K562 (cell line): ENCODE data around the gene HNRNPK. TPM values are rescaled to one million over a fixed set of nuclear protein-coding genes. Genes with fewer than 3 reads are reported as not detected.

Experiments used
- CBFA2T2 ChIP-seq: fragments of 450-650 bp; conservative IDR thresholded peaks from 2 replicates; pipeline ENCODE4 v1.6.1; 2017; ENCODE audit warnings: mild to moderate bottlenecking
- CREB1 ChIP-seq, 2 experiments: sonication (generic) in 1 of 2; formaldehyde crosslinking in 1 of 2; IDR thresholded peaks; 2 replicates each; pipeline versions ENCODE4 v1.6.1 to v1.8.0; 2012 to 2022; ENCODE audit warnings: inconsistent platforms in 1 of 2, mild to moderate bottlenecking in 1 of 2, missing genetic modification reagents in 1 of 2, moderate library complexity in 1 of 2
- FOSL1 ChIP-seq: fragments of 200-800 bp; sonication (Bioruptor generic); conservative IDR thresholded peaks from 2 replicates; pipeline ENCODE4 v1.6.1; 2016; ENCODE audit warnings: missing genetic modification characterization, missing compliant biosample characterization
- FUS ChIP-seq: fragments of 200-400 bp; formaldehyde crosslinking; optimal IDR thresholded peaks from 2 replicates; pipeline ENCODE3; 2017; ENCODE audit warnings: low read depth, low read length
- NFE2 ChIP-seq: IDR thresholded peaks from 2 replicates; pipeline ENCODE4 v1.6.1; 2014; ENCODE audit warnings: antibody characterized with exemption, low read depth
- OTX1 ChIP-seq: fragments of 450-650 bp; formaldehyde crosslinking; IDR thresholded peaks from 2 replicates; pipeline ENCODE4 v1.4.0; 2022; ENCODE audit warnings: mild to moderate bottlenecking
- PRPF4 ChIP-seq: fragments of 200-400 bp; formaldehyde crosslinking; IDR thresholded peaks from one replicate; pipeline ENCODE4 v1.6.1; 2017; ENCODE audit warnings: low read length, low read depth, mild to moderate bottlenecking; ENCODE audit not compliant: insufficient read depth, poor library complexity, severe bottlenecking
- SUPT5H ChIP-seq: fragments of 450-650 bp; IDR thresholded peaks from 2 replicates; pipeline ENCODE4 v1.6.1; 2016
- TCFL5 ChIP-seq: fragments of 250-450 bp; sonication (Bioruptor Pico); conservative IDR thresholded peaks from 2 replicates; pipeline ENCODE4 v1.6.1; 2021; ENCODE audit warnings: mild to moderate bottlenecking, moderate library complexity, matching md5 sums
- ZNF212 ChIP-seq: fragments of 450-650 bp; formaldehyde crosslinking; IDR thresholded peaks from 2 replicates; pipeline ENCODE4 v1.4.0; 2020; ENCODE audit warnings: mild to moderate bottlenecking
- ZNF398 ChIP-seq: fragments of 250-450 bp; sonication (Bioruptor Pico); IDR thresholded peaks from 2 replicates; pipeline ENCODE4 v1.8.0; 2021; ENCODE audit warnings: moderate library complexity, mild to moderate bottlenecking, inconsistent platforms
- polyA plus RNA-seq, 8 experiments: library from polyadenylated mRNA; depleted of rRNA in 4 of 8; stranded (reverse) in 5 of 8; unstranded in 3 of 8; fragments of >200 nt; fragmentation: Nextera tagmentation in 2 of 8; fragmentation: Illumina TruSeq in 1 of 8; extraction: Ambion mirVana in 2 of 8; extraction: Trizol in 1 of 8; gene quantifications; 2 replicates each; pipeline versions ENCODE4 v1.2.1 to v1.2.3, GENCODE V29; 2011 to 2014; ENCODE audit warnings: inconsistent platforms in 1 of 8, missing spikeins in 1 of 8
- total RNA-seq, 7 experiments: library from RNA; depleted of rRNA in 6 of 7; stranded (reverse); fragments of >200 nt in 6 of 7; fragmentation: Illumina TruSeq in 2 of 7; extraction: Trizol in 2 of 7; gene quantifications; 2 replicates each; pipeline versions ENCODE4 v1.2.1 to v1.2.3, GENCODE V29; 2011 to 2021; ENCODE audit warnings: low replicate concordance in 1 of 7
- TF ChIP-seq, protein P1 (sequence below): fragments of 250-450 bp; sonication (Bioruptor Pico); IDR thresholded peaks from 2 replicates; pipeline ENCODE4 v1.5.0; 2021
- TF ChIP-seq, protein P2 (sequence below): fragments of 450-650 bp; formaldehyde crosslinking; IDR thresholded peaks from 2 replicates; pipeline ENCODE4 v1.4.0; 2022; ENCODE audit warnings: mild to moderate bottlenecking, moderate library complexity
- TF ChIP-seq, protein P3 (sequence below), 2 experiments: fragments of 450-650 bp in 1 of 2; sonication (generic) in 1 of 2; formaldehyde crosslinking in 1 of 2; IDR thresholded peaks; 2 replicates each; pipeline versions ENCODE4 v1.7.1 to v1.9.0; 2016 to 2022; ENCODE audit warnings: inconsistent platforms in 1 of 2, mild to moderate bottlenecking in 1 of 2, missing genetic modification reagents in 1 of 2

Gene HNRNPK
- total and polyA plus RNA-seq, 9 of the 15 experiments (the other 6 are each of a cell fraction or from before 2014, with no cell fraction given): 224 to 883 (median 618) TPM

DNA sequence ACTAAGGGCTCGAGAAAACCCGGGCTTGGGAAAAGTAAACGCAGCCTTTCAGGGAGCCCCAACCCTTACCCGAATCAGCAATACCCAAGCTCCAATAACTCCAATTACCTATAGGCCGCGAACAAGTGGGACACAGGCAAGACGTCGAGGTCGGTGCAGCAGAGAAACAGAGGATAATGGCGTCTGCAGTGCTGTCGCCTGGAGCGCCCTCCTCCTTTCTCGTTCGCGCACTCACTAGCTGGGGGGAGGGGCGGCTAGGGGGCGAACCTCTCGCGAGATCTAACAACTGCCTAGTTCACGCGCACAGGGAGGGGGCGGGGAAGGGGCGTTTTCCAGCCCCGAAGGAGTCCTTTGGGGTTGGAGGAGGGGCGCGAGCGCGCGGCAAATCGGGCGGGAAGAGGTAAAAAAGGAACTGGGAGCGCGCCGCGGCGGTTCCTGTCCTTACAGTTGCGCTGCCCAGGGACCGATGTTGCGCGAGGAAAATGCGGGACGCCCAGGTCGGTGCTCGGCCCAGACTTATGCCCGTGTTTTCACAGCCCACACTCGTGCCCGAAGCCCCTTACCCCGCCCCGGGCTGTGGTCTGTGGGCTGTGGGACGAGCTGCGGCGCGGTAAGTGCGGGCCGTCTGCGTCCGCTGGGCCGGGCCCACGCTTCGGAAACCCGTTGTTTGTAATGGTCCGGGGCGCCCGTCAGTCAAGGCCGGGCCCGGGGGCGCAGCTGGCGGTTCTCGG lies 545 bp upstream of the HNRNPK start, which contains the start of gene RMI1 (continued):
- TF ChIP-seq, protein P1, sequence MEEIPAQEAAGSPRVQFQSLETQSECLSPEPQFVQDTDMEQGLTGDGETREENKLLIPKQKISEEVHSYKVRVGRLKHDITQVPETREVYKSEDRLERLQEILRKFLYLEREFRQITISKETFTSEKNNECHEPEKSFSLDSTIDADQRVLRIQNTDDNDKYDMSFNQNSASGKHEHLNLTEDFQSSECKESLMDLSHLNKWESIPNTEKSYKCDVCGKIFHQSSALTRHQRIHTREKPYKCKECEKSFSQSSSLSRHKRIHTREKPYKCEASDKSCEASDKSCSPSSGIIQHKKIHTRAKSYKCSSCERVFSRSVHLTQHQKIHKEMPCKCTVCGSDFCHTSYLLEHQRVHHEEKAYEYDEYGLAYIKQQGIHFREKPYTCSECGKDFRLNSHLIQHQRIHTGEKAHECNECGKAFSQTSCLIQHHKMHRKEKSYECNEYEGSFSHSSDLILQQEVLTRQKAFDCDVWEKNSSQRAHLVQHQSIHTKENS (CRISPR knock-in tag): no peak
- TF ChIP-seq ZNF212 (CRISPR knock-in tag): no peak
- no peak for TF ChIP-seq FUS
- TF ChIP-seq, protein P2, sequence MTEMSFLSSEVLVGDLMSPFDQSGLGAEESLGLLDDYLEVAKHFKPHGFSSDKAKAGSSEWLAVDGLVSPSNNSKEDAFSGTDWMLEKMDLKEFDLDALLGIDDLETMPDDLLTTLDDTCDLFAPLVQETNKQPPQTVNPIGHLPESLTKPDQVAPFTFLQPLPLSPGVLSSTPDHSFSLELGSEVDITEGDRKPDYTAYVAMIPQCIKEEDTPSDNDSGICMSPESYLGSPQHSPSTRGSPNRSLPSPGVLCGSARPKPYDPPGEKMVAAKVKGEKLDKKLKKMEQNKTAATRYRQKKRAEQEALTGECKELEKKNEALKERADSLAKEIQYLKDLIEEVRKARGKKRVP (CRISPR knock-in tag): no peak
- TF ChIP-seq, protein P3, sequence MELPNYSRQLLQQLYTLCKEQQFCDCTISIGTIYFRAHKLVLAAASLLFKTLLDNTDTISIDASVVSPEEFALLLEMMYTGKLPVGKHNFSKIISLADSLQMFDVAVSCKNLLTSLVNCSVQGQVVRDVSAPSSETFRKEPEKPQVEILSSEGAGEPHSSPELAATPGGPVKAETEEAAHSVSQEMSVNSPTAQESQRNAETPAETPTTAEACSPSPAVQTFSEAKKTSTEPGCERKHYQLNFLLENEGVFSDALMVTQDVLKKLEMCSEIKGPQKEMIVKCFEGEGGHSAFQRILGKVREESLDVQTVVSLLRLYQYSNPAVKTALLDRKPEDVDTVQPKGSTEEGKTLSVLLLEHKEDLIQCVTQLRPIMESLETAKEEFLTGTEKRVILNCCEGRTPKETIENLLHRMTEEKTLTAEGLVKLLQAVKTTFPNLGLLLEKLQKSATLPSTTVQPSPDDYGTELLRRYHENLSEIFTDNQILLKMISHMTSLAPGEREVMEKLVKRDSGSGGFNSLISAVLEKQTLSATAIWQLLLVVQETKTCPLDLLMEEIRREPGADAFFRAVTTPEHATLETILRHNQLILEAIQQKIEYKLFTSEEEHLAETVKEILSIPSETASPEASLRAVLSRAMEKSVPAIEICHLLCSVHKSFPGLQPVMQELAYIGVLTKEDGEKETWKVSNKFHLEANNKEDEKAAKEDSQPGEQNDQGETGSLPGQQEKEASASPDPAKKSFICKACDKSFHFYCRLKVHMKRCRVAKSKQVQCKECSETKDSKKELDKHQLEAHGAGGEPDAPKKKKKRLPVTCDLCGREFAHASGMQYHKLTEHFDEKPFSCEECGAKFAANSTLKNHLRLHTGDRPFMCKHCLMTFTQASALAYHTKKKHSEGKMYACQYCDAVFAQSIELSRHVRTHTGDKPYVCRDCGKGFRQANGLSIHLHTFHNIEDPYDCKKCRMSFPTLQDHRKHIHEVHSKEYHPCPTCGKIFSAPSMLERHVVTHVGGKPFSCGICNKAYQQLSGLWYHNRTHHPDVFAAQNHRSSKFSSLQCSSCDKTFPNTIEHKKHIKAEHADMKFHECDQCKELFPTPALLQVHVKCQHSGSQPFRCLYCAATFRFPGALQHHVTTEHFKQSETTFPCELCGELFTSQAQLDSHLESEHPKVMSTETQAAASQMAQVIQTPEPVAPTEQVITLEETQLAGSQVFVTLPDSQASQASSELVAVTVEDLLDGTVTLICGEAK (IDR thresholded peaks at IDR 0.05): no peak
- TF ChIP-seq, protein P3 (CRISPR knock-in tag; IDR thresholded peaks at IDR 0.05): no peak
- peak; percentile 11; the same call in 1 of the 2 replicates for TF ChIP-seq NFE2
- TF ChIP-seq OTX1: no peak
- no peak for TF ChIP-seq PRPF4
- no peak for TF ChIP-seq ZNF398 (CRISPR knock-in tag)
- no peak for TF ChIP-seq CBFA2T2
- peak; percentile 92 for TF ChIP-seq SUPT5H
- TF ChIP-seq FOSL1 (tag): no peak
- no peak for TF ChIP-seq TCFL5 (CRISPR knock-in tag)
- TF ChIP-seq CREB1 (IDR thresholded peaks at IDR 0.05): peak; percentile 18; the same call in 1 of the 2 replicates
- TF ChIP-seq CREB1 (CRISPR knock-in tag; IDR thresholded peaks at IDR 0.05): no peak; the same call in 1 of the 2 replicates
